ENCODE results near the gene RELN. TPM values are rescaled to one million over a fixed set of nuclear protein-coding genes. Genes with fewer than 3 reads are reported as not detected.

RELN gene
- total RNA-seq, 1 experiment from 2014 or later = 0.02 TPM

GRCh38 chr7:103699032-103699431 is 290.4 kb downstream of the RELN start:
- Histone ChIP-seq H3K27ac (ENCODE audit: insufficient read length, low read depth, low read length) (no peak overlapping the region), H2AFZ (ENCODE audit: low read length) (no peak overlapping the region), H2BK12ac (ENCODE audit: insufficient read length, low read depth, low read length) (no peak overlapping the region), H3K27me3 (ENCODE audit: insufficient read depth, low read length) (no peaks in the 10 kb centered on the region), H2BK20ac (ENCODE audit: low read depth, low read length, poor library complexity, severe bottlenecking) (no peak overlapping the region), H3K23ac (ENCODE audit: insufficient read length, low read depth, low read length) (no peak overlapping the region), H4K5ac (ENCODE audit: insufficient read length, low read depth, low read length) (no peak overlapping the region), H3K4me1 (ENCODE audit: insufficient read depth, low read length) (no peaks in the 10 kb centered on the region), H3K4me2 (ENCODE audit: insufficient read depth, insufficient read length, low read length) (no peak overlapping the region), H3K56ac (ENCODE audit: insufficient read length, low read depth, low read length) (no peak overlapping the region), H2BK120ac (ENCODE audit: low read depth, low read length, poor library complexity, severe bottlenecking) (no peak overlapping the region), H3K79me1 (ENCODE audit: insufficient read depth, low read depth, low read length, poor library complexity, severe bottlenecking) (no peaks in the 10 kb centered on the region), H3K4ac (ENCODE audit: low read depth, low read length) (no peak overlapping the region), H3K9me3 (ENCODE audit: control insufficient read depth, low read depth, low read length) (no peaks in the 10 kb centered on the region), H3T11ph (ENCODE audit: low read length) (no peak overlapping the region), H3K79me2 (ENCODE audit: insufficient read depth, low read length) (no peaks in the 10 kb centered on the region), H4K8ac (replicated peaks; ENCODE audit: insufficient read length, low read depth, low read length) (no peak overlapping the region), H2BK15ac (ENCODE audit: low read depth, low read length) (no peak overlapping the region), H3K9ac (ENCODE audit: extremely low read depth, insufficient read length, low read length) (no peak overlapping the region), H4K20me1 (ENCODE audit: control insufficient read depth, insufficient read depth, insufficient read length) (no peaks in the 10 kb centered on the region), H4K91ac (ENCODE audit: insufficient read length, low read depth, low read length) (no peak overlapping the region), H2AK5ac (ENCODE audit: insufficient read length, low read length) (no peak overlapping the region), H3K14ac (ENCODE audit: insufficient read depth, low read length) (no peak overlapping the region), H2BK5ac (ENCODE audit: insufficient read length, low read length) (no peak overlapping the region), H3K23me2 (ENCODE audit: insufficient read length, low read depth, low read length, poor library complexity, severe bottlenecking) (no peaks in the 10 kb centered on the region), H3K18ac (ENCODE audit: insufficient read length, low read depth, low read length) (no peak overlapping the region)
- Mint-ChIP-seq H3K4me1 (no peaks in the 10 kb centered on the region), H3K27me3 (ENCODE audit: low read depth) (peaks cover 2% of the 10 kb centered on the region; the same call in 1 of the 2 replicates), H3K27ac (no peak overlapping the region), H3K9me3 (no peaks in the 10 kb centered on the region), H3K4me3 (no peak overlapping the region), H3K36me3 (ENCODE audit: insufficient read depth in 1 of 3, low read depth in 3 of 3) (no peaks in the 10 kb centered on the region)
- DNase-seq = no peak
- WGBS (ENCODE audit: extremely low coverage, insufficient read length, low lambda C conversion rate) = no CpG with 5 or more reads among the region's 1 CpG
- TF ChIP-seq CTCF (conservative IDR thresholded peaks at IDR 0.05) = no peak

All from H9 (cell line).